GM12878 (cell line): ENCODE results near the gene C16orf96.

Experiments used
- ATF3 ChIP-seq: IDR thresholded peaks from 2 replicates; pipeline ENCODE4 v1.6.1; 2011; ENCODE audit warnings: low read depth, mild to moderate bottlenecking, low read length, moderate library complexity, borderline replicate concordance; ENCODE audit errors: extremely low read depth
- POLR2A ChIP-seq: IDR thresholded peaks from 2 replicates; pipeline ENCODE4 v1.6.1; 2011; ENCODE audit warnings: low read depth, mild to moderate bottlenecking, low read length

DNA sequence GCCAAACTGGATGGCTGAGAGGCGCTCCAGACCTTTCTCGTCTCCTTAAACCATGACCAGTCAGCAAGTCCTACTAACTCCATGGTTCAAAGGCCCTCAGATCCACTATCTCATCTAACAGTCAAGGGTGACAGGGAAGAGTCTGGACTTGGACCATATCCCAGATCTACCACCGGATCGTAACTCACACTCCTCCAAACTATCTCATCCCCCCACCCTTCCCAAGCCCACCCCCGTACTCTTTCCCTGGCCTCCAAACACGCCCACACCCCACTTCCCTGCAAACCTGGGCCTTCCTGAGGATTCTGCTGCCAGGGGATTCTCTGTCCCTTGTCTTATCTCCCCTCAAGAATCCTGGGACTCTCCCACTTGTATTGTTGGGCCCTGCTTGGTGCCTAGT is 22.6 kb upstream of the C16orf96 start:
- no peak for TF ChIP-seq POLR2A
- no peak for TF ChIP-seq ATF3
